ENCODE results near the gene ZMYND8. TPM values are rescaled to one million over a fixed set of nuclear protein-coding genes. Genes with fewer than 3 reads are reported as not detected.
A peak's percentile ranks its signal among the peaks of the same experiment; 100 is the strongest.

The ZMYND8 gene
- total RNA-seq, 4 donors from 2014 or later, result 41.6 to 79.4 (median 60.7) TPM

DNA sequence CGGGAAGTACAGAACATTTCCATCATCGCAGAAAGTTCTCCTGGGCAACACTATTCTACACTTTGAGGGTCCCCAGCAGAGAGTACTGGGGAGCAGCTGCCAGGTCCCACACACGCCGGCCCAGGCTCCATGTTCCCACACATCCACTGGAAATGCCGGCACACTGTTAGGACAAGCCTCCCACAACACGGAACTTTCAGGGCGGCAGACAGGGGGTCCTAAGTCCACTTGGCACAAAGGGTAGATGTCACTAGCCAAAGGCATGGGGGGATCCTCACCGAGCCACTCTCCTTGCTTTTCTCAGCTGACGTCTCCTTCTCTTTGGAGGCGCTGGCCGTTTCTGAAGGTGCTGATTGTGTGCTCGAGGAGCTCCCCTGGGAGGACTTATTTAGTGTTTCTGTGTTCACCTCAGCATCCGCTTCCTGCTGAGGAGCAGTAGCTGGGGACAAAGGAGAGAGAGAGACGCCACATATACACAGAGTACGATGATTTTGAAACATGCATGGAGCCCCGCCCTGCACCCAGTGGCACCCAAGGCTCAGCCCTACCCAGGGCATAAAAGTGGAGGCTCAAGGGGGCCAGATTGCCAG is 135.4 kb downstream of the ZMYND8 start:
- H3K27me3 ChIP-seq, result no peaks in the 10 kb centered on the region
- no peaks in the 10 kb centered on the region for H3K9me3 ChIP-seq
- H3K4me3 ChIP-seq, result no peak overlapping the region
- intact Hi-C loops (cut with DNase I; ENCODE audit: low total_unique reads) (no loop called here), in situ Hi-C loops (cut with MboI; ENCODE audit: low pct_ligation_motif_present in 1 of 4, low pct_unique_long_range_greater_than_20kb in 1 of 4, low sequenced_read_pairs in 3 of 4) (no loop called here)
- H3K36me3 ChIP-seq, result peaks cover 0 to 66% (median 22%) of the 10 kb centered on the region in 4 donors
- H3K27ac ChIP-seq, result no peak overlapping the region
- no peaks in the 10 kb centered on the region for H3K4me1 ChIP-seq
- no peak for TF ChIP-seq POLR2A (IDR thresholded peaks at IDR 0.05)
- TF ChIP-seq, protein P1, sequence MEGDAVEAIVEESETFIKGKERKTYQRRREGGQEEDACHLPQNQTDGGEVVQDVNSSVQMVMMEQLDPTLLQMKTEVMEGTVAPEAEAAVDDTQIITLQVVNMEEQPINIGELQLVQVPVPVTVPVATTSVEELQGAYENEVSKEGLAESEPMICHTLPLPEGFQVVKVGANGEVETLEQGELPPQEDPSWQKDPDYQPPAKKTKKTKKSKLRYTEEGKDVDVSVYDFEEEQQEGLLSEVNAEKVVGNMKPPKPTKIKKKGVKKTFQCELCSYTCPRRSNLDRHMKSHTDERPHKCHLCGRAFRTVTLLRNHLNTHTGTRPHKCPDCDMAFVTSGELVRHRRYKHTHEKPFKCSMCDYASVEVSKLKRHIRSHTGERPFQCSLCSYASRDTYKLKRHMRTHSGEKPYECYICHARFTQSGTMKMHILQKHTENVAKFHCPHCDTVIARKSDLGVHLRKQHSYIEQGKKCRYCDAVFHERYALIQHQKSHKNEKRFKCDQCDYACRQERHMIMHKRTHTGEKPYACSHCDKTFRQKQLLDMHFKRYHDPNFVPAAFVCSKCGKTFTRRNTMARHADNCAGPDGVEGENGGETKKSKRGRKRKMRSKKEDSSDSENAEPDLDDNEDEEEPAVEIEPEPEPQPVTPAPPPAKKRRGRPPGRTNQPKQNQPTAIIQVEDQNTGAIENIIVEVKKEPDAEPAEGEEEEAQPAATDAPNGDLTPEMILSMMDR (IDR thresholded peaks at IDR 0.05), result no peak
- DNase-seq, result no peak
- 92 to 100% methylated on average over 1 to 16 of the region's 16 CpGs for WGBS, 2 donors (ENCODE audit: low coverage in 1 of 2)

DNA sequence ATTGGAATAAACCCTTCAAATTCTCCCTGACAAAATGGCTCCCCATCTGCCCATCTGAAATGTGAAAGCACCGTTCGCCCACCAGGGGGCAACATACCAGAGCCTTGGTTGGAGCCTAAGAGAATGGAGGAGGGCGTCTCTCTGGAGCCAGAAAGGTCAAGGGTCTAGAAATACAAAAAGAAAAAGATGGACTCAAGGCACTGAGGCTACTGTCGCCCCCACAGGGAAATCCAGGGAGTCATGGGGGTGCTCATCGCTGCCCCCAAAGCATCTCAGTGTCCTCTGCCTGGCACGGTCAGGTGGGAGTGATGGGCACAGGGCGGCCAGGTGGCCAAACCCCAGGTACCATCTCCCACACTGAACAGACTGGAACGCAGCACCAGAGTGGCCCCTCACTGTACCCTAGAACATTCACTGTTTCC is 136.3 kb downstream of the ZMYND8 start:
- intact Hi-C loops (cut with DNase I; ENCODE audit: low total_unique reads) (no loop called here), in situ Hi-C loops (cut with MboI; ENCODE audit: low pct_ligation_motif_present in 1 of 4, low pct_unique_long_range_greater_than_20kb in 1 of 4, low sequenced_read_pairs in 3 of 4) (no loop called here)
- no peak overlapping the region for H3K4me3 ChIP-seq
- peaks cover 0 to 70% (median 24%) of the 10 kb centered on the region in 4 donors for H3K36me3 ChIP-seq
- peak; percentile 19 for DNase-seq
- TF ChIP-seq, protein P1 (IDR thresholded peaks at IDR 0.05), result peak; percentile 33 to 47 (median 46)
- TF ChIP-seq EP300 (IDR thresholded peaks at IDR 0.05; ENCODE audit: low read depth), result no peak
- H3K4me1 ChIP-seq, result no peaks in the 10 kb centered on the region
- 70 to 96% methylated on average over 2 to 8 of the region's 8 CpGs for WGBS, 2 donors (ENCODE audit: low coverage in 1 of 2)
- no peaks in the 10 kb centered on the region for H3K27me3 ChIP-seq
- H3K27ac ChIP-seq, result no peak overlapping the region
- H3K9me3 ChIP-seq, result no peaks in the 10 kb centered on the region

DNA sequence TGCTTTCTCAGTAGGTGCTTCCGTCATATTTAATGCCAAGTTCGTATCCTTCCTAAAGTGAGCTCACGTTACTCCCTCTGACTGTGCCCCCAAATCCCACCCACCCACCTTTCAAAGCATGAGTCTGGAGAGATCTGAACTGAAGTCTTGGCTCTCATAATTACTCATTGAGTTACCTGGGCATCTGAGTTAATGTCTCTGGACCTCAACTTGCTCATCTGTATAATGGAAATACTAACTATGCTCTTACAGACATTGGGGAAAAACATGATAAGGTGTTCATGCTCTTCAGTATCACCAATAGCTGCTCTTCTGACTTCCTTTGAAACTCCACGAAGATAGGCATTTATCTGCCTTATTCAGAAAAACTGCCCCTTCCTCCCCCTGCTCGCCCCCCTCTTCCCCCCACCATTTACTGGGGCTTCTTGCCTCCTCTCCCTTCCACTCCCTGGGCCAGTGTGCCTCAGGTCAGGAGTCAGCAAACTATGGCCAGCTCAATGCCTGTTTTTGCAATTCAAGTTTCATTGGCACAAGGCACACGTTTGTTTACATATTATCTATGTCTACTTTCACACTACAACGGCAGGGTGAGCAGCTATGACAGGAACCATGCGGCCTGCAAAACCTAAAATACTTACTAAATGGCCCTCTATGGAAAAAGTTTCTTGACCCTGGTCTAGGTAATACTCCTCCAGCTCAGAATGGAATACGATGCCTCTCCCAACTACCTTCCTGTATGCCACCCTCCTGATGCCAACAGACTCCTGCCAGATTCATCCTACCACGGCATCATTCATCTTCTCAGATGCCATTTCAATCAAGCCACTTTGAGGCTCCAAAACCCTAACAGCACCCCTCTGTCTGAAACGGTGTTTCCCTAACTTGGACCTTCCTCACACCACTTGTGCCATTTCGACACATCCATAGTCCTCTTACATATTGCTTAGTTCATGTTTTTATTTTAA is 138.7 kb downstream of the ZMYND8 start:
- 83 to 85% methylated on average over 7 to 12 of the region's 12 CpGs for WGBS, 2 donors (ENCODE audit: low coverage in 1 of 2)
- TF ChIP-seq, protein P1 (IDR thresholded peaks at IDR 0.05), result no peak
- TF ChIP-seq POLR2AphosphoS5 (IDR thresholded peaks at IDR 0.05) (no peak), POLR2A (IDR thresholded peaks at IDR 0.05) (no peak), EP300 (IDR thresholded peaks at IDR 0.05; ENCODE audit: low read depth) (no peak)
- no peaks in the 10 kb centered on the region for H3K9me3 ChIP-seq
- no peak for DNase-seq
- in situ Hi-C loops (cut with MboI; ENCODE audit: low pct_ligation_motif_present in 1 of 4, low pct_unique_long_range_greater_than_20kb in 1 of 4, low sequenced_read_pairs in 3 of 4), result no loop called here
- no peak overlapping the region for H3K4me3 ChIP-seq
- intact Hi-C loops (cut with DNase I; ENCODE audit: low total_unique reads), result no loop called here
- H3K36me3 ChIP-seq, result peaks cover 0 to 71% (median 18%) of the 10 kb centered on the region in 4 donors
- no peaks in the 10 kb centered on the region for H3K27me3 ChIP-seq
- H3K4me1 ChIP-seq, result no peaks in the 10 kb centered on the region
- no peak overlapping the region for H3K27ac ChIP-seq

DNA sequence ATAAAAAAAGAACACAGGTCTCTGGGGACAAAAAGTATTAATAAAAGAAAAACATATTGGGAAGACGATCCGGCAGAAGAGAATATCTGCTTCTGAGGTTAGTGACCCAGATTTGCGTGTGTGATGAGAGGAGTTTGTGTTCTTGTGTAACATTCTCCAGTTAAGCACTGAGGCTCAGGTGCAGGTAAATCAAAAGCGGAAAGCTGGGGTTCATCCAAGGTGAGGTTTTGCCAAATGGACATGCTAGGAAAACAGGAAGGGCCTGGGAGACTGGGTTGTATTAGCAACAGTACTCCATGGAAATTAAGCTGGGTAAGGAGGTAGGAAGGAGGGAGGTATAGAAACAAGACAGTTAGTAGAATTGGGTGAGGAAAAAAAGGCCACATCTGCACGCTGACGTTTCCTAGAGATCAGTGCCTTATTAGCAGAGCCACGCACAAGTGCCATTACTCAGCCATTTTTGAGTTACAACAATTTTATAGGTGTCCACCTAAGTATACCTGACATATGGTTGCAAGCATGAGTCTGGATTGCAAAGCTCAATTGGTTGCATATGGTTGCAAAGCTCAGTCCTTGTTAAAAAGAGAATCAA is 139.6 kb downstream of the ZMYND8 start:
- H3K27me3 ChIP-seq, result no peaks in the 10 kb centered on the region
- in situ Hi-C loops (cut with MboI; ENCODE audit: low pct_ligation_motif_present in 1 of 4, low pct_unique_long_range_greater_than_20kb in 1 of 4, low sequenced_read_pairs in 3 of 4), result no loop called here
- H3K36me3 ChIP-seq, result peaks cover 0 to 71% (median 13%) of the 10 kb centered on the region in 4 donors
- H3K9me3 ChIP-seq, result no peaks in the 10 kb centered on the region
- no peak overlapping the region for H3K4me3 ChIP-seq
- DNase-seq, result no peak
- intact Hi-C loops (cut with DNase I; ENCODE audit: low total_unique reads), result no loop called here
- no peak overlapping the region for H3K27ac ChIP-seq
- 94 to 96% methylated on average over 7 of the region's 7 CpGs for WGBS, 2 donors (ENCODE audit: low coverage in 1 of 2)
- H3K4me1 ChIP-seq, result no peaks in the 10 kb centered on the region
- TF ChIP-seq POLR2AphosphoS5 (IDR thresholded peaks at IDR 0.05), result no peak
- TF ChIP-seq, protein P1 (IDR thresholded peaks at IDR 0.05), result no peak
- TF ChIP-seq POLR2A (IDR thresholded peaks at IDR 0.05), result no peak
- TF ChIP-seq EP300 (IDR thresholded peaks at IDR 0.05; ENCODE audit: low read depth), result no peak
